DLD1 (cell line): ENCODE data around the gene ARL10.

Source experiments
- in situ Hi-C: cut with HindIII; loops from 2 replicates; pipeline ENCODE4 v1.10.0; 2017; ENCODE audit warnings: low sequenced_read_pairs

ARL10 gene

DNA sequence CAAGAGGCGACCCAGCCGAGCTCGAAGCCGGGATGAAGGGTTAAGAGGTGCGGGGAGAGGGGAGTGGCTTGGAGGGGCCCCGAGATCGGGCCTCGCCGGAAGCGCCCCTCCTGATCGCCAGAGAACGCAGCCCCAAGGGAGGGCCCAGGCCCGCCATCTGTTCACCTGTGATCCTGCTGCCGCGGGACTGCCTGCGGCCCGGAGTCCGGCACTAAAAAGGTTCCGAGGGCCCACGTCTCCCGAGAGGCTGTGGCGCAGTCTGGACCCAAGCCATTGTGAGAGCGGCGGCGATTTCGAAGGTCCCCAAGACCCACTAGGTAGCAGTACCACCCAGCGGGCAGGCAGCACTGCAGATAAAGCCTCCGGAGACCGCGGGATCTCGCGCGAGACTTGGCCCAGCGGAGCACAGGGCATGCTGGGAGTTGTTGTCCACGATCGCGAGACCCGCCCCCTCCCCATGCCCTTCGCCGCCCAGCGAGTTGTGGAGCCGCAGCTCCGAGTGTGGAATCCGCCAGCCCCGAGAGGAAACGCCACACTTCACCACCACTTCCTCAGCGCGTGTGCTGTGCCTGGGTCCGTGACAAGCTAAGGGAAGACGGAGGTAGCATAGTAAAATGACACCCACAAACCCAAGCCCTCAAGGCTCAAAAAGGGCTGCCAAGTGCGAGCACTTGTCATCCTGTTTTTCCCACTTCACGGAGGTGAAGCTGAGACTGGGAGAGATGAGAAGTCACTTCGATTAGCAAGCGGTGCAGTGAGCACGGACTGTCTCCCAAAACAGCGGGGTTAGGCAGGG lies 3.7 kb upstream of the ARL10 start, which contains the start of gene KIAA1191:
KIAA1191 (minus strand) TSS at position 328 of the 796 bp plus-strand sequence. CDS start 2,256 bp downstream, outside the sequence.
- in situ Hi-C loops: no loop called here

DNA sequence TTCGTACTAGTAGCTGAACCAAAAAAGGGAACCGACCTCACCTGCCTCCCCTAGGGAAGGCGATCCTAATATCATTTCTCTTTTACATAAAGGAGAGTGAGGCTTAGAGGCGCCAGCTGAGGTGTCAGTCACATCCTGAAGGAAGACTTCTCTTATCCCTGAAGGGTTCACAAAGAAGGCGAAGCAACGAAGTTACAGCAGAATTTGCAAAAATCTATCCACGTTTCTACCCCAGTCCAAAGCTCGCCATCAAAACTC lies 3.1 kb upstream of the ARL10 start:
- in situ Hi-C loops: no loop called here

DNA sequence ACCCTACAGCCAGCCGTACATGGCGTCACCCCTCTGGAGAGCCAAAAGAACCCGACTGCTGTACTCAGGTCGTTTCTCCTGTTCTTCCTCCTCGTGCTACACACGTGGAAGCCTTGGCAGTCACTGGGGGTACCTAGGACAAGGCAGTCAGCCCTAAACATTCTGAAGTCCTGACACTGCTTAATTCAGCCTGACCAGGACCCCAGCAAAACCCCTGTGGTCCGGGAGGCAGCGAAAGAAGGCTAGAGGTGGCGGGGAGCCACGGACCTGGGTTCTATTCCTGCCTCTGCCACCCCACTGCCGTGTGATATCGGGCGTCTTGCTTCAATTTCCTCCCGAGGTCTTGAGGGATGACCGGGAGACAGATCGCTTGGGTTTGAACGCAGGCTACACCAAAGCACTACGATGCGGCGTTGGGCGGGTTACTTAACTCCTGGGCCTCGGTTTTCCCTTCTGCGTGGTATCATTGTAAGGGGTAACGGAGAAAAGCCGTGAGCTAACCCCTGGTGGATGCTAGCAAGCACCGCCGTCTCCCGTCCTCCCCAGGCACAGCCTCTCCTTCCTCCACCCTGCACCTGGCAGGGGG lies 429 bp upstream of the ARL10 start:
- in situ Hi-C loops: no loop called here

- in situ Hi-C loops: no loop called here
These were observed 1.1 kb downstream of the ARL10 start for GRCh38 chr5:176366232-176366894.

DNA sequence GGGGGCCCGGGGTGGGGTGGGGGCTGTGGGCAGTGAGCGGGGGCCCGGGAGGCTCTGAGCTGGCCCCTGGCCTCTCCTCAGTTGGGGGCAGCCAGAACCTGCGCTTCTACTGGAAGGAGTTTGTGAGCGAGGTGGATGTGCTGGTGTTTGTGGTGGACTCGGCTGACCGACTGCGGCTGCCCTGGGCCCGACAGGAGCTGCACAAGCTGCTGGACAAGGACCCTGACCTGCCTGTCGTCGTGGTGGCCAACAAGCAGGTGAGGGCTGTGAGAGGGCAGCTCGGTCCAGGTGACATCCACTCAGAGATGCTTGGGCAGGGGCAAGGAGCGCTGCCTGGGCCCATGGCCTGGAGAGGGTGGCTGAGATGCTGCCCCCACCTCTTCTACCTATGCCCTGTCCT lies 3.4 kb downstream of the ARL10 start:
- in situ Hi-C loops: no loop called here

DNA sequence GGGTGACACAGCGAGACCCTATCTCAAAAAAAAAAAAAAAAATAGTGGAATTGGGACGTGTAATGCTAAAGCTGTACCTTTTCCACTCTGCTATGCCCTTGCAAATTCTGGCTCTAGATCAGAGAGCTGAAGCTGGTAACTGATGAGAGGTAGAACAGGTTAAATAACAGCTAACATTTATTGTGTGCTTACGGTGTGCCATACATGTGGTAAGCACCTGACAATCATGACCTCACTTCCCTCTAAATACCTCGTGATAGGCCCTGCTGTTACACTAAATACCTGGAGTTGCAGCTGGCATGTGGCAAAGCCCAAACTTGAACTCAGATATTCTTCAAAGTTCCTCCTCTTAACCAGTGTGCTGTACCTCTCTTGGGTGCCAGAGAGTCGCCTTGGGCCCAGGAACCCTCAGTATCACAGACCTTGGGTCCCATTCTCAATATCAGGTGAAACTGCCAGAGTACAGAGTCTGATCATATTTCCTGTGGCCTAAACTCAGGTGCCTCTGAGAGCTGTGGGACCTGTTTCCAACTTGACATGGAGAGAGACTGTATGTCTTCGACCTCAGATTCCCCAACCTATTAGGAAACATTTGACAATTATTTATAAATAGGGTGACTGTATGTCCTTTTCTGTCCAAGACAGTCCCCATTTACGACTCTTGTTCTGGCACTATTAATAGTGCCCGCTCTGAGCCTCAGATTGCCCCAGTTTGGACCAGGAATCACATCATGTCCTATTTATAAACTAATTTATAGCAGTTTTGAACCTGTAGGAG lies 4.8 kb downstream of the ARL10 start:
- in situ Hi-C loops: no loop called here

GRCh38 chr5:176371621-176372539 lies 6.6 kb downstream of the ARL10 start:
- in situ Hi-C loops: no loop called here

DNA sequence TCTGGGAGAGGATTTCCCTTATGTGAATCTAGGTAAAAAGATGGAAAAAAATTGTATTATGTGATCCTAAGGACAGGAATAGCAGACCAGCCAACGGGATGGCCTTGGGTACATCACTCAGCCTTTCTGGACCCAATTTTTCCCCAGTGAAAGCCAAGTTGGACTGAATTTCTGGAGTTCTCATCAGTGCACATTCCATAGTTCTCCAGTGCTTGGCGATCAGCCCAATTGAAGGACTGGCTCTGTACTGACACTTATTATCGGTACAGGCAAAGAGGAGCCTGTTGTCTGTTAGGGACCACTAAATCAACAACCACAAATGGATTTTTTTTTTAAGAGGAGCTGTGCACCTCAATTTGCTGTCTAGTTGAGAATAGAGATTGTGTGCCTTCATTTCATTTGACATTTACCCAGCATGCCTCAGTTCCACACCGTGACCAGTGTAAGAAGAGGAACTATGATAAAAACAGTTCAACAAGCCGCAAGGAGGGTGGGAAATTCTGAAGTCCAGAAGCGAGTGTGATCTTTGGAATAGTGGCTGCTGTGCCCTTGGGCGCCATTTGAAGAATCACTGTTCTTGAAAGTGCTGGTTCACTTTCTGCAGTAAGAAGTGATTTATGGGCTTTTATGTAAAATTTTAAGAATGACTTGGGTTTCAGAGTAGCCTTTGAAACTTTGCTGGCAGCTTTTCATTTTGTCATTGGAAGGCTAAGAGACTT lies 8.0 kb downstream of the ARL10 start:
- in situ Hi-C loops: no loop called here

DNA sequence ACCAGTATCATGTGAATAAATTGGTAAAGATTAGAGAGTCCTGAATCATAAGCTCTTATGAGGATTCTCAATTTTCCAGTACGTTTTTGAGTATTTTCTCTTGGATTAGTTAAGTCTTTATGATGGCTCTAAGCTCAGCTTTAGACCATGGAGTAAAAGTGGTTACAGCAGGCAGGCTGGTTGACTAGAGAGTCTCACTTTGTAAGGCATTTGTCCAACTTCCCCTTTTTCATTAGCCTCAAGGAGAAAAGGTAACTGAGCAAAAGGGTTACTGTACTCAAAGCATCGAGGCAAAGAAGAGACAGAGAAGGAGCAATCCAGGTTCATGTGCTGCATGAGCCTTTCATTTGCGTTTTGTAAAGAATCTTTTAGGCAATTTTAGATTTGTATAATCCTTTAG lies 14.6 kb downstream of the ARL10 start:
- in situ Hi-C loops: no loop called here

GRCh38 chr5:176381423-176381822 lies 16.1 kb downstream of the ARL10 start:
- in situ Hi-C loops: no loop called here

GRCh38 chr5:176381979-176382378 lies 16.7 kb downstream of the ARL10 start:
- in situ Hi-C loops: no loop called here

DNA sequence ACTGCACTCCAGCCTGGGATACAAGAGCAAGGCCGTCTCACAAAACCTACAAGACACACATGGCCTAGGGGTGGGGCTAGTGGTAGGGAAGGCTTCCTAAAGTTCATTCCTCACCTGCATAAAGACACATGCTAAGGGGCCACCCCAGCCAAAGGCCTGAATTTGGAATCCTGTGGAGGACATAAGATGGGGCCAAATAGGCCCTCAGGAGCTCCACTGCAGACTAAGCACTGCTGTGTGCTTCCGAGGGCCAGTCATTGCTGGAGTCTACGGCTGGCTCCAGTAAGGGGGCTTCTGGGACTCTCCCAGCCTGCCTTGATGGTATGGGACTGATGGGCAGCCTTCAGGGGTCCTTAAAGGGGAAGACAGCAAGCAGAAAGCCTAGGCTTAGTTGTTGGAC lies 17.4 kb downstream of the ARL10 start:
- in situ Hi-C loops: no loop called here

DNA sequence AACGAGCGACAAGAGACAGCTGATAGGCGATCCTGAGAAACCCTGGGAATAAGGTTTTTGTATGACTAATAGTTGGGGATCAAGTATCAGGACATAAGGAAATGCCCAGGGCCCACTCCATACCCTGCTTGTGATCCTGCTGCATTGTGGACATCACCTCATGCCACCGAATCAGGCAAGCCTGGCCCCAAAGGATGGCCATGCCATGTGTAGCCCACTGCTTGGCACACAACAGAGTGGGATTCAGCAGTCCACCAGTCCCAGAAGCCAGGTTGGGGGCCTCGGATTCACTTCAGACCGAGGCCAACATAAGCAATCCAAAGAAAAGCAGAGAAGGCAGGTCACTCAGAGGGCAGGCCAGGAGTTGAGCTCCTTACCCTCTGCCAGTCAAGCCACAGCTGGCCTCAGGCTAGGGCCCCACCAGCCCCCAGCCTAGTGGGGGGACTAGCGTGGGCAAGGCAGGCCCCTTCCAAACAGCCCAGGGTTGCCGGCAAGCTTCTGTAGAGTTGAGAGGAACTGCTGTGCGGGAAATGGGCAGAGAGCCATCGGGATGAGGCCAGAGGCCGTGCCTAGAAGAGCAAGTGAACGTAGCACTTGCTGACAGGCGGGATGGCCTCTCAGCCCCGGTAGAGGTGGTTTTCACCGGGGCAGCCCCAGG lies 18.1 kb downstream of the ARL10 start:
- in situ Hi-C loops: no loop called here

GRCh38 chr5:176383961-176384360 lies 18.7 kb downstream of the ARL10 start:
- in situ Hi-C loops: no loop called here

GRCh38 chr5:176384366-176384930 lies 19.2 kb downstream of the ARL10 start:
- in situ Hi-C loops: no loop called here

GRCh38 chr5:176384991-176385390 lies 19.7 kb downstream of the ARL10 start:
- in situ Hi-C loops: no loop called here

GRCh38 chr5:176386491-176386890 lies 21.2 kb downstream of the ARL10 start:
- in situ Hi-C loops: no loop called here

DNA sequence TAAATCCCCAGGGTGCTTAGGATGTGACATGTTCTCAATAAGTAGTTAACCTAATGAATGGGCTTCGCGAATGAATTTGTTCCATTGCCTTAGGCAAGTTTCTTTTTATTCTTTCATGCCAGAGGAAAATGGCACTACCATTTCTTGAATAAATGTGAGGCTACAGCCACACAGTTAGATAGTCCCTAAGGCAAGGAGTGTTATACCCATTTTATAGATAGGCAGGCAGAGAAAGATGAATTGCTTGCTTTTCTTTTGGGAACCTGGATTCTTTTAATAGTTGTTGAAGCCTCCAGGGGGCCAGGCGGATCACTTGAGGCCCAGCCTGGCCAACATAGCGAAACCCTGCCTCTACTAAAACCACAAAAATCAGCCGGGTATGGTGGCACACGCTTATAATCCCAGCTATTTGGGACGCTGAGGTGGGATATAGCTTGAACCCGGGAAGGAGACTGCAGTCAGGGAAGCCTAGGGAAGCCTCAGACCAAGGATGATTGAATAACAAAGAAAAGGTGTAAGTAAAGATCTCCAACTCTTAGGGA lies 22.2 kb downstream of the ARL10 start:
- in situ Hi-C loops: no loop called here

GRCh38 chr5:176388003-176388443 lies 22.7 kb downstream of the ARL10 start:
- in situ Hi-C loops: no loop called here
